ENCODE measurements around the gene RARG. TPM values are rescaled to one million over a fixed set of nuclear protein-coding genes. Genes with fewer than 3 reads are reported as not detected.
A peak's percentile ranks its signal among the peaks of the same experiment; 100 is the strongest.

RARG gene
- total RNA-seq, 1 donor from 2014 or later: 74.5 TPM

GRCh38 chr12:53220694-53221202, 11.3 kb downstream of the RARG start:
- H3K27ac Mint-ChIP-seq: peak overlapping the region; percentile 97
- no peaks in the 10 kb centered on the region for H3K36me3 Mint-ChIP-seq
- DNase-seq (ENCODE audit: extremely low spot score, unreplicated experiment): peak; percentile 94
- no peaks in the 10 kb centered on the region for H3K9me3 Mint-ChIP-seq
- H3K27me3 Mint-ChIP-seq: peaks cover 9% of the 10 kb centered on the region
- H3K4me1 Mint-ChIP-seq (ENCODE audit: unreplicated experiment): peaks cover 60% of the 10 kb centered on the region
- H3K4me3 Mint-ChIP-seq: peak overlapping the region; percentile 97
- TF ChIP-seq, protein P1, sequence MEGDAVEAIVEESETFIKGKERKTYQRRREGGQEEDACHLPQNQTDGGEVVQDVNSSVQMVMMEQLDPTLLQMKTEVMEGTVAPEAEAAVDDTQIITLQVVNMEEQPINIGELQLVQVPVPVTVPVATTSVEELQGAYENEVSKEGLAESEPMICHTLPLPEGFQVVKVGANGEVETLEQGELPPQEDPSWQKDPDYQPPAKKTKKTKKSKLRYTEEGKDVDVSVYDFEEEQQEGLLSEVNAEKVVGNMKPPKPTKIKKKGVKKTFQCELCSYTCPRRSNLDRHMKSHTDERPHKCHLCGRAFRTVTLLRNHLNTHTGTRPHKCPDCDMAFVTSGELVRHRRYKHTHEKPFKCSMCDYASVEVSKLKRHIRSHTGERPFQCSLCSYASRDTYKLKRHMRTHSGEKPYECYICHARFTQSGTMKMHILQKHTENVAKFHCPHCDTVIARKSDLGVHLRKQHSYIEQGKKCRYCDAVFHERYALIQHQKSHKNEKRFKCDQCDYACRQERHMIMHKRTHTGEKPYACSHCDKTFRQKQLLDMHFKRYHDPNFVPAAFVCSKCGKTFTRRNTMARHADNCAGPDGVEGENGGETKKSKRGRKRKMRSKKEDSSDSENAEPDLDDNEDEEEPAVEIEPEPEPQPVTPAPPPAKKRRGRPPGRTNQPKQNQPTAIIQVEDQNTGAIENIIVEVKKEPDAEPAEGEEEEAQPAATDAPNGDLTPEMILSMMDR (conservative IDR thresholded peaks at IDR 0.05): no peak

- no peak for DNase-seq (ENCODE audit: extremely low spot score, unreplicated experiment)
- Mint-ChIP-seq H3K27ac (peak overlapping the region; percentile 97), H3K4me3 (peak overlapping the region; percentile 97), H3K9me3 (no peaks in the 10 kb centered on the region), H3K4me1 (ENCODE audit: unreplicated experiment) (peaks cover 55% of the 10 kb centered on the region), H3K36me3 (no peaks in the 10 kb centered on the region), H3K27me3 (peaks cover 9% of the 10 kb centered on the region)
- TF ChIP-seq, protein P1 (conservative IDR thresholded peaks at IDR 0.05): no peak
Measured at GRCh38 chr12:53219956-53220693, 11.9 kb downstream of the RARG start.

DNA sequence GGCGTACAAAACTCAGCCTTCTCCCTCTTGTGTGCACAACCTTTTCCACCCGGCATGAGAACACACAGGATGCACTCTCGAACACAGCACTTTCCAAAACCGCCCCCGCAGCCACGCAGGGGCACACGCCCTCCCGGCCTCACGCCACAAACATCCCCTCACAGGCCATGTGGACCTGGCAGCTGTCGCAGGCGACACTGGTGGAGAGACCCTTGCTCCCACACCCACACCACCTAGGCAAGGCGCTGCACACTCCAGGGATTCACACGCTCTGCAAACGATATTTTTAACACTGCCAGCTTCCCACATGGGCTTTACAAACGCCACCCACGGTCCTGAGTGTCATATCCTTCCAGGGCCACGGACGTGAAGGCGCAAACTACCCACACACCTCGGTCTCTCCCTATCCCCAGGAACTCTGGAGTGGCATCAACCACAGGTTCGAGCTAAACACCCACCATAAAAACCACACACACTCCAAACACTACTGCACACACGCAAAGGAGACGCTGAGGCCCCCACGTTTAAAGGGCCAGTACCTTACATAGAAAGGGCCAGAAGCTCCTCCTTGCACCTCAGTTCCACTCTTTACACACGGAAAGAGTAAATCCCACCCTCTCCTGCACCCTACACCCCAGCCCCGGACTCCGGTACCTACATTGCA, 12.6 kb downstream of the RARG start:
- Mint-ChIP-seq H3K4me1 (ENCODE audit: unreplicated experiment) (peaks cover 48% of the 10 kb centered on the region), H3K4me3 (peak overlapping the region; percentile 96), H3K27me3 (peaks cover 9% of the 10 kb centered on the region), H3K9me3 (no peaks in the 10 kb centered on the region), H3K36me3 (no peaks in the 10 kb centered on the region), H3K27ac (peak overlapping the region; percentile 95)
- DNase-seq (ENCODE audit: extremely low spot score, unreplicated experiment): no peak
- TF ChIP-seq, protein P1 (conservative IDR thresholded peaks at IDR 0.05): no peak

- Mint-ChIP-seq H3K4me1 (ENCODE audit: unreplicated experiment) (peaks cover 43% of the 10 kb centered on the region), H3K9me3 (no peaks in the 10 kb centered on the region), H3K27me3 (peaks cover 9% of the 10 kb centered on the region), H3K36me3 (peaks cover 2% of the 10 kb centered on the region), H3K27ac (peak overlapping the region; percentile 95), H3K4me3 (peak overlapping the region; percentile 96)
- no peak for DNase-seq (ENCODE audit: extremely low spot score, unreplicated experiment)
- TF ChIP-seq, protein P1 (conservative IDR thresholded peaks at IDR 0.05): no peak
Measured at GRCh38 chr12:53218551-53219291, 13.3 kb downstream of the RARG start.

GRCh38 chr12:53217931-53218307, 14.1 kb downstream of the RARG start:
- H3K27ac Mint-ChIP-seq: peak overlapping the region; percentile 95
- peaks cover 48% of the 10 kb centered on the region for H3K4me1 Mint-ChIP-seq (ENCODE audit: unreplicated experiment)
- peak overlapping the region; percentile 91 for H3K4me3 Mint-ChIP-seq
- TF ChIP-seq, protein P1 (conservative IDR thresholded peaks at IDR 0.05): no peak
- H3K27me3 Mint-ChIP-seq: peaks cover 9% of the 10 kb centered on the region
- no peak for DNase-seq (ENCODE audit: extremely low spot score, unreplicated experiment)
- H3K36me3 Mint-ChIP-seq: peaks cover 7% of the 10 kb centered on the region
- H3K9me3 Mint-ChIP-seq: no peaks in the 10 kb centered on the region
